Left ventricle myocardium inferior (tissue), 1 donor: ENCODE results near the gene MORF4L1. TPM values are rescaled to one million over a fixed set of nuclear protein-coding genes. Genes with fewer than 3 reads are reported as not detected.

Source experiments
- DNase-seq: peaks from one replicate; pipeline ENCODE4 v3.0.0-alpha.2; 2020
- H3K27ac ChIP-seq: fragments of 200-600 bp; replicated peaks from 2 replicates; pipeline ENCODE4 v1.8.0; 2021
- H3K27me3 ChIP-seq: fragments of 200-600 bp; 2 replicates; pipeline ENCODE4 v1.8.0; 2021; ENCODE audit warnings: low read depth
- H3K36me3 ChIP-seq: fragments of 200-600 bp; 2 replicates; pipeline ENCODE4 v1.8.0; 2021
- H3K4me1 ChIP-seq: fragments of 200-600 bp; 2 replicates; pipeline ENCODE4 v1.8.0; 2021
- H3K4me3 ChIP-seq: fragments of 200-600 bp; 2 replicates; pipeline ENCODE4 v1.8.0; 2021; ENCODE audit warnings: mild to moderate bottlenecking, moderate library complexity
- H3K9me3 ChIP-seq: fragments of 200-600 bp; replicated peaks from 2 replicates; pipeline ENCODE4 v1.8.0; 2021
- intact Hi-C: fragments of 100-400 bp; cut with micrococcal nuclease; formaldehyde crosslinking; loops from one replicate; pipeline ENCODE4 v1.11.0; 2022
- total RNA-seq: library from RNA; stranded (reverse); fragmentation: NEBNext Ultra II Directional; extraction: Animal tissue kit (Norgen Biotek cat#: 25700); gene quantifications from one replicate; pipeline ENCODE4 v1.2.1, GENCODE V29; 2021
- TF ChIP-seq, protein P1 (sequence below): fragments of 200-600 bp; IDR thresholded peaks from 2 replicates; pipeline ENCODE4 v1.8.0; 2021; ENCODE audit warnings: antibody characterized with exemption, mild to moderate bottlenecking, borderline replicate concordance
- donor health status: DM: no; HTN: yes; CAD: no; lungs with severe emphysema.

Gene MORF4L1
- total RNA-seq, 1 donor from 2014 or later = 310 TPM

GRCh38 chr15:78910271-78910670 lies 37.6 kb downstream of the MORF4L1 start:
- TF ChIP-seq, protein P1, sequence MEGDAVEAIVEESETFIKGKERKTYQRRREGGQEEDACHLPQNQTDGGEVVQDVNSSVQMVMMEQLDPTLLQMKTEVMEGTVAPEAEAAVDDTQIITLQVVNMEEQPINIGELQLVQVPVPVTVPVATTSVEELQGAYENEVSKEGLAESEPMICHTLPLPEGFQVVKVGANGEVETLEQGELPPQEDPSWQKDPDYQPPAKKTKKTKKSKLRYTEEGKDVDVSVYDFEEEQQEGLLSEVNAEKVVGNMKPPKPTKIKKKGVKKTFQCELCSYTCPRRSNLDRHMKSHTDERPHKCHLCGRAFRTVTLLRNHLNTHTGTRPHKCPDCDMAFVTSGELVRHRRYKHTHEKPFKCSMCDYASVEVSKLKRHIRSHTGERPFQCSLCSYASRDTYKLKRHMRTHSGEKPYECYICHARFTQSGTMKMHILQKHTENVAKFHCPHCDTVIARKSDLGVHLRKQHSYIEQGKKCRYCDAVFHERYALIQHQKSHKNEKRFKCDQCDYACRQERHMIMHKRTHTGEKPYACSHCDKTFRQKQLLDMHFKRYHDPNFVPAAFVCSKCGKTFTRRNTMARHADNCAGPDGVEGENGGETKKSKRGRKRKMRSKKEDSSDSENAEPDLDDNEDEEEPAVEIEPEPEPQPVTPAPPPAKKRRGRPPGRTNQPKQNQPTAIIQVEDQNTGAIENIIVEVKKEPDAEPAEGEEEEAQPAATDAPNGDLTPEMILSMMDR = no peak
- H3K9me3 ChIP-seq = no peaks in the 10 kb centered on the region
- H3K27me3 ChIP-seq = no peaks in the 10 kb centered on the region
- H3K36me3 ChIP-seq = peaks cover 39% of the 10 kb centered on the region
- DNase-seq = no peak
- intact Hi-C loops = loop anchor here (5.0 kb wide), 1 partner anchor 67 kb away; no protein-coding TSS in a partner anchor
- H3K4me3 ChIP-seq = no peak overlapping the region
- H3K27ac ChIP-seq = no peak overlapping the region
- peaks cover 63% of the 10 kb centered on the region for H3K4me1 ChIP-seq

DNA sequence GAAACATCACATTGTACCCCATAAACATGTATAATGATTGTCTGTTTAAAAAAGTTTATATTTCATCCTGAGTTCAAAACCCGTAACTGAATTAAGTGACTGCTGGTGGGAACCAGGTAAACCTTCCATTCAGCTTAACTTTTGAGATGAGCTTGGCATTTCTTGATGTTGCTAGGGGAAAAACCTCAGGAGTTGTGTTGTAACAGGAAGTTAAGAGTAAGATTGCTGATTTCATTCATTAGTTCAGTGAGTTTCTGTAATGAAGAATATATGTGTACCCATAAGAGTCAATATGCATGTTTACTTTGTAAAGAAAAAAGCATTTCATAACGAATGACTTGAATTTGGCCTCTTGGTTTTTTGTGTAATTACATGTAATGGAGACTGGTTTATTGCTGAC lies 39.6 kb downstream of the MORF4L1 start:
- intact Hi-C loops = loop anchor here (5.0 kb wide), 1 partner anchor 65 kb away; no protein-coding TSS in a partner anchor
- H3K4me1 ChIP-seq = peaks cover 63% of the 10 kb centered on the region

GRCh38 chr15:78913012-78913411 lies 40.3 kb downstream of the MORF4L1 start:
- peaks cover 21% of the 10 kb centered on the region for H3K36me3 ChIP-seq
- peak overlapping the region; percentile 37 for H3K27ac ChIP-seq
- intact Hi-C loops = loop anchor here (5.0 kb wide), 1 partner anchor 64 kb away; no protein-coding TSS in a partner anchor
- H3K27me3 ChIP-seq = no peaks in the 10 kb centered on the region
- DNase-seq = no peak
- no peak overlapping the region for H3K4me3 ChIP-seq
- no peaks in the 10 kb centered on the region for H3K9me3 ChIP-seq
- TF ChIP-seq, protein P1 = no peak
- peaks cover 62% of the 10 kb centered on the region for H3K4me1 ChIP-seq

More for the DNA sequence above, 39.6 kb downstream of the MORF4L1 start:
- Histone ChIP-seq H3K36me3 (peaks cover 24% of the 10 kb centered on the region), H3K27me3 (no peaks in the 10 kb centered on the region), H3K4me3 (no peak overlapping the region), H3K9me3 (no peaks in the 10 kb centered on the region), H3K27ac (no peak overlapping the region)
- no peak for DNase-seq
- TF ChIP-seq, protein P1 = no peak

DNA sequence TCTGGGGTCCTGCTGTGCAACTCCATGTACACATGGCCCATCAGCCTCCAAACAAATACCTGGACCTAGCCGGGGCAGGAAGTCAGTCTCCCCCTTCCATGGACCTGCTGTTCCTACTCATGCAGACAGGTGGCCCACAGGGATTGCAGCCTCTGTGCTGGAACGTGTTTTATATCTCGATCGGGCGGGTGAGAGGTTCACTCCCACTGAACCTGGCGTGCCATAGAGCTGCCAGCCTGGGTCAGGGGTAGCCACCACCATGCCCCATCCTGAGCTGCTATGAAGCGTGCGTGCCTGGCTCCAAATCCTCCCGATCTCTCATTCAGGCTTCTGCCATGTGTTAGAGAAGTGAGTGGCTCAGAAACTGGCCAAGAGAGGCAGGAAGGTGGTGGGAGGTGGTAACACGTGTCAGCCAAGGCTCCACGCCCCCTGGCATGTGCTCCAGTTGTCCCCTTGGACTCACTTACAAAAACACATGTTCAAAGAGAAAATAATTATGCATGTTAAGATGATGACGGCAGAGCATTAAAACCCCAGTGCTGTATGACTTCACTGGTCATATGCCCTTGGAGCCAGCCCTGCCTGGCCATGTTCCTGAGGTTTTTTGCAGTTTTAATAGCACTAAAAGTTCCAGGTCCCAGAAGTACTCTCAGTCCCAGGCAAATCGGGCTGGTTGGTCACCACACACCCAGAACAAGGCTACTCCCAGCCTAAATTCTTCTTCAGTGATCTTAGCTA lies 41.5 kb downstream of the MORF4L1 start:
- TF ChIP-seq, protein P1 = peak; percentile 66
- peak overlapping the region; percentile 37 for H3K27ac ChIP-seq
- no peak for DNase-seq
- no peak overlapping the region for H3K4me3 ChIP-seq
- intact Hi-C loops = loop anchor here (5.0 kb wide), 1 partner anchor 63 kb away; no protein-coding TSS in a partner anchor
- H3K36me3 ChIP-seq = peaks cover 24% of the 10 kb centered on the region
- H3K9me3 ChIP-seq = no peaks in the 10 kb centered on the region
- peaks cover 50% of the 10 kb centered on the region for H3K4me1 ChIP-seq
- no peaks in the 10 kb centered on the region for H3K27me3 ChIP-seq

- DNase-seq = peak; percentile 55
- no peaks in the 10 kb centered on the region for H3K27me3 ChIP-seq
- H3K9me3 ChIP-seq = no peaks in the 10 kb centered on the region
- intact Hi-C loops = no loop called here
- peaks cover 44% of the 10 kb centered on the region for H3K4me1 ChIP-seq
- H3K27ac ChIP-seq = peak overlapping the region; percentile 37
- no peak overlapping the region for H3K4me3 ChIP-seq
- TF ChIP-seq, protein P1 = no peak
- H3K36me3 ChIP-seq = peaks cover 29% of the 10 kb centered on the region
Measured at GRCh38 chr15:78915341-78916087, 42.8 kb downstream of the MORF4L1 start.
